GM21515 (cell line): ENCODE measurements around the gene ZNF692.
"Not testable (repeated sequence)": the region's sequence is repeated elsewhere in the genome, so short reads cannot be mapped to it uniquely, and the experiment has no call there.

ENCODE experiments used
- ATAC-seq: cut with Tn5 transposase; IDR thresholded peaks from one replicate; pipeline ENCODE4 v1.9.1; 2021; ENCODE audit not compliant: unreplicated experiment

ZNF692 gene

GRCh38 chr1:248882427-248882826, 23.5 kb upstream of the ZNF692 start:
- not testable (repeated sequence) for ATAC-seq

GRCh38 chr1:248881261-248881660, 22.4 kb upstream of the ZNF692 start:
- no peak for ATAC-seq

GRCh38 chr1:248873993-248874533, 15.2 kb upstream of the ZNF692 start:
- peak; percentile 73 for ATAC-seq

- peak; percentile 78 for ATAC-seq
Measured at GRCh38 chr1:248873409-248873992, 14.6 kb upstream of the ZNF692 start.

- peak; percentile 43 for ATAC-seq
Measured at GRCh38 chr1:248872752-248873408, 14.0 kb upstream of the ZNF692 start.

GRCh38 chr1:248871837-248872401, 13.0 kb upstream of the ZNF692 start:
- no peak for ATAC-seq

- peak; percentile 75 for ATAC-seq
Measured at GRCh38 chr1:248862998-248863881, 4.4 kb upstream of the ZNF692 start.

GRCh38 chr1:248862695-248862997, 3.8 kb upstream of the ZNF692 start:
- ATAC-seq, result peak; percentile 2

GRCh38 chr1:248861616-248862015, 2.7 kb upstream of the ZNF692 start:
- no peak for ATAC-seq

- ATAC-seq, result no peak
Measured at GRCh38 chr1:248860007-248860406, 1.1 kb upstream of the ZNF692 start.

GRCh38 chr1:248858096-248858890, 592 bp downstream of the ZNF692 start:
- peak; percentile 37 for ATAC-seq

GRCh38 chr1:248857749-248858095, 1.2 kb downstream of the ZNF692 start:
- peak; percentile 1 for ATAC-seq

- no peak for ATAC-seq
Measured at GRCh38 chr1:248857201-248857600, 1.7 kb downstream of the ZNF692 start.

- no peak for ATAC-seq
Measured at GRCh38 chr1:248856176-248856575, 2.7 kb downstream of the ZNF692 start.

GRCh38 chr1:248855580-248855979, 3.3 kb downstream of the ZNF692 start:
- ATAC-seq, result no peak

- ATAC-seq, result no peak
Measured at GRCh38 chr1:248853663-248854375, 5.1 kb downstream of the ZNF692 start.

- ATAC-seq, result no peak
Measured at GRCh38 chr1:248852481-248853405, 6.1 kb downstream of the ZNF692 start.

- ATAC-seq, result no peak
Measured at GRCh38 chr1:248851390-248851789, 7.5 kb downstream of the ZNF692 start.
